GM06990 (cell line): Measurements from ENCODE around the gene TMEM14A.

ENCODE experiments used
- DNase-seq: peaks from one replicate; pipeline ENCODE4 v3.0.0-alpha.2; 2011; ENCODE audit not compliant: insufficient read length; ENCODE audit errors: extremely low read depth
- H3K27me3 ChIP-seq: replicated peaks from 2 replicates; pipeline ENCODE4 v1.6.0; 2011; ENCODE audit warnings: low read length; ENCODE audit not compliant: control insufficient read depth, insufficient read depth
- H3K36me3 ChIP-seq: 2 replicates; pipeline ENCODE4 v1.5.1; 2011; ENCODE audit warnings: low read length; ENCODE audit not compliant: control insufficient read depth, insufficient read depth
- H3K4me3 ChIP-seq: replicated peaks from 2 replicates; pipeline ENCODE4 v1.5.1; 2011; ENCODE audit warnings: low read depth, mild to moderate bottlenecking, control low read depth, low read length
- TF ChIP-seq, protein P1 (sequence below): IDR thresholded peaks from 2 replicates; pipeline ENCODE4 v1.5.1; 2011; ENCODE audit warnings: low read length, control low read depth, mild to moderate bottlenecking, inconsistent platforms; ENCODE audit not compliant: insufficient read depth, poor library complexity, severe bottlenecking

TMEM14A gene, protein sequence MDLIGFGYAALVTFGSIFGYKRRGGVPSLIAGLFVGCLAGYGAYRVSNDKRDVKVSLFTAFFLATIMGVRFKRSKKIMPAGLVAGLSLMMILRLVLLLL

DNA sequence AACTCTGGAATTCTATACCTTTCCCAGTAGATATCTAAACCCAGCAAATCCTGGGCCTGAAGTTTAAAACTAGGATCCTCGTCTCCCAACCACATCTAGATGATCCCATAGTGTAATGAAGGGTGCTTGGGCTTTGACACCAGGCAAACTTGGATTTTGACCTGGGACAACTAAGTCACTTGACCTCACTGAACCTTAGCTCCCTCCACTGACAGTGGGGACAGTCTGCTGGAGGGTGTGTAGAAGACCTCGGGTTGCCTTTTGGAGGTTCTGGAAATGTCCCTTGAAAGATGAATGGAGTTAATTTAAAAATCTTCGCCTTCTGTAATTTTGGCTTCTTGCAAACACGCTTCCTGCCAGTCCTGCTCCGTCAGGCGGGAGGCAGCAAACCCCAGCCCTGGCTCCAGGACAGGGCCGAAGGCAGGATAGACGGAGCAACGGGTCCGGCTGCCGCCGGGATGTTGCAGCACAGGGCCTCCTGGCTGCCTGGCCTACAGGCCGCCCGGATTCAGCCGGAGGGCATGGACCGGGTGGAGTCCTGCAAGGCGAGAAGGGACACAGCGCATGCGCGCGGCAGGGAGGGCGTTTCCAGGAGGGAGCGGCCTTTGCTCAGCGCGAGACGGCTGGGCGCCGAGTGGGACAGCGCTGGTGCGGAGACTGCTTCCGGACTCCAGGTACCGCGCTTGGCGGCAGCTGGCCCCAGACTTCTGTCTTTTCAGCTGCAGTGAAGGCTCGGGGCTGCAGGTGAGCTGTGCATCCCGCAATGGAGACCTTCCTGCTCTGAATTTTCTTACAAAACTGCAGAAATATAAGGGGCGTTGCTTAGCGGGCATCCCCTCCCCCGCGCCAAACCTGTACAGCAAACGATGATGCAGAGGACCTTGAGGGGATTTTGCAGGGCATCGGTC, at the start of gene TMEM14A:
Gene TMEM14A (plus strand): TSS at position 612 of the 908 bp plus-strand sequence. CDS start 5,990 bp downstream, outside the sequence.
- H3K4me3 ChIP-seq, result peak within 1 kb of the TSS; percentile 79
- H3K36me3 ChIP-seq, result no peaks in the 10 kb centered on the region
- TF ChIP-seq, protein P1, sequence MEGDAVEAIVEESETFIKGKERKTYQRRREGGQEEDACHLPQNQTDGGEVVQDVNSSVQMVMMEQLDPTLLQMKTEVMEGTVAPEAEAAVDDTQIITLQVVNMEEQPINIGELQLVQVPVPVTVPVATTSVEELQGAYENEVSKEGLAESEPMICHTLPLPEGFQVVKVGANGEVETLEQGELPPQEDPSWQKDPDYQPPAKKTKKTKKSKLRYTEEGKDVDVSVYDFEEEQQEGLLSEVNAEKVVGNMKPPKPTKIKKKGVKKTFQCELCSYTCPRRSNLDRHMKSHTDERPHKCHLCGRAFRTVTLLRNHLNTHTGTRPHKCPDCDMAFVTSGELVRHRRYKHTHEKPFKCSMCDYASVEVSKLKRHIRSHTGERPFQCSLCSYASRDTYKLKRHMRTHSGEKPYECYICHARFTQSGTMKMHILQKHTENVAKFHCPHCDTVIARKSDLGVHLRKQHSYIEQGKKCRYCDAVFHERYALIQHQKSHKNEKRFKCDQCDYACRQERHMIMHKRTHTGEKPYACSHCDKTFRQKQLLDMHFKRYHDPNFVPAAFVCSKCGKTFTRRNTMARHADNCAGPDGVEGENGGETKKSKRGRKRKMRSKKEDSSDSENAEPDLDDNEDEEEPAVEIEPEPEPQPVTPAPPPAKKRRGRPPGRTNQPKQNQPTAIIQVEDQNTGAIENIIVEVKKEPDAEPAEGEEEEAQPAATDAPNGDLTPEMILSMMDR, result no peak
- peak; percentile 93 for DNase-seq
- H3K27me3 ChIP-seq, result no peaks in the 10 kb centered on the region

DNA sequence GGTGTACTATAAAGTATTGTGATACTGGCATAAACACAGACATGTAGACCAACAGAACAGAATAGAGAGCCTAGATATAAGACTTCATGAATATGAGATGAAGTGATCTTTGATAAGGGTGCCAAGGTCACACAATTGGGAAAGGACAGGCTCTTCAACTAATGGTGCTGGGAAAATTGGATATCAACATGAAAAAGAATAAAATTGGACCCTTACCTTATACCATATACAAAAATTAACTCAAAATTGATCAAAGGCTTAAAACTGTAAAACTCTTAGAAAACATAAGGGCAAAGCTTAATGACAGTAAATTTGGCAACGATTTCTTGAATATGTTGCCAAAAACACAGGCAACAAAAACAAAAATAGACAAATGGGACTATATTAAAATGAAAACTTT, 49.3 kb upstream of the TMEM14A start:
- H3K27me3 ChIP-seq, result no peaks in the 10 kb centered on the region
- TF ChIP-seq, protein P1, result no peak
- no peak overlapping the region for H3K4me3 ChIP-seq
- no peaks in the 10 kb centered on the region for H3K36me3 ChIP-seq
- no peak for DNase-seq

DNA sequence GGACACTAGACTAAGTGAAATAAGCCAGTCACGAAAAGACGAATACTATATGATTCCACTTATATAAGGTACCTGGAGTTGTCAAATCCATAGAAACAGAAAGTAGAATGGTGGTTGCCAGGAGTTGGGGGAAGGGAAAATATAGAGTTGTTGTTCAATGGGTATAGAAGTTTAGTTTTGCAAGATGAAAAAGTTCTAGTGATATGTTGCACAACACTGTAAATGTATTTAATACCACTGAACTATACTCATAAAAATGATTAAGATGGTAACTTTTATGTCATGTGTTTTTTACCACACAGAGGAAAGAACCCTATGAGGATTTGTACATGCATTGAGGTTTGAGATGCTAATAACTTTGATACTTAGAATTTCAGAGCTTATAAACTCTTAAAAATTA, 48.1 kb upstream of the TMEM14A start:
- Histone ChIP-seq H3K4me3 (no peak overlapping the region), H3K36me3 (no peaks in the 10 kb centered on the region), H3K27me3 (no peaks in the 10 kb centered on the region)
- TF ChIP-seq, protein P1, result no peak
- no peak for DNase-seq

DNA sequence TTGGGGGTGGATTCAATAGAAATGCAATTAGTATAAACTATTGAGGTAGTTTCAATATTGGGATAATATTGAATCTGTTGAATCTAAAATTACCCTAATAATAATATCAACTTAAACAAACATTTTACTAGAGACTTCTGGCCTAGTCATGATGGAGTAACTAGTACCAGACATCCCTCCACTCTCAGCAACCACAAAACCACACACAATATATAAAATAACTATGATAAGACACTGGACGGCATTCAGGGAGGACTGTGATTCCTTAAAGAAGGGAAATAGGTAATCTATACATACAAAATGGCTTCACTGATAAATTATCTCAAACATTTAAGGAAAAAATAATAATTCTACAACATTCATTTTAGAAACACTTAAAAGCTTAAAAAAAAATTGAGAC, 38.9 kb upstream of the TMEM14A start:
- Histone ChIP-seq H3K27me3 (no peaks in the 10 kb centered on the region), H3K36me3 (no peaks in the 10 kb centered on the region), H3K4me3 (no peak overlapping the region)
- no peak for DNase-seq
- TF ChIP-seq, protein P1, result no peak

DNA sequence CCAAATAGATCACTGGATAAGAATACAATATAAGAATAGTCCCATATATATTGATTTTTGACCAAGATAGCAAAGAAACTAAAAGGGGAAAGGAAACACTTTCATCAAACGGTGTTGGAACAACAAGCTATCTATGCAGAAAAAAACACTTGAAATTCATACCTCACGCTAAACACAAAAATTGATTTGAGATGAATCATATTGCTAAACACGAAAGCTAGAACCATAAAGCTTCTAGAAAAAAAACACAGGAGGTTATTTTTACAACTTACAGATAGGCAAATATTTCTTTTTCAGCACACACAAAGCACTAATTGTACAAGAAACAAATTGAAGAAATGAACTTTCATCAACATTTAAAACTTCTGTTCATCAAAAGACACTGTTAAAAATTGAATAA, 36.7 kb upstream of the TMEM14A start:
- no peak for DNase-seq
- no peak overlapping the region for H3K4me3 ChIP-seq
- TF ChIP-seq, protein P1, result no peak
- no peaks in the 10 kb centered on the region for H3K36me3 ChIP-seq
- no peaks in the 10 kb centered on the region for H3K27me3 ChIP-seq
